WTC11 (cell line): ENCODE measurements around the gene ADGRG3.

ENCODE experiments used
- ATF3 ChIP-seq: sonication (generic); formaldehyde crosslinking; conservative IDR thresholded peaks from 2 replicates; pipeline ENCODE4 v1.8.1; 2022; ENCODE audit warnings: mild to moderate bottlenecking, missing genetic modification reagents
- CREB1 ChIP-seq: sonication (generic); formaldehyde crosslinking; IDR thresholded peaks from 2 replicates; pipeline ENCODE4 v1.8.0; 2023; ENCODE audit warnings: mild to moderate bottlenecking, missing genetic modification reagents
- NFE2L1 ChIP-seq: sonication (generic); formaldehyde crosslinking; IDR thresholded peaks from 2 replicates; pipeline ENCODE4 v1.8.1; 2023; ENCODE audit warnings: missing genetic modification reagents
- NFYB ChIP-seq: sonication (generic); formaldehyde crosslinking; conservative IDR thresholded peaks from 2 replicates; pipeline ENCODE4 v1.8.0; 2022; ENCODE audit warnings: low read depth, missing genetic modification reagents
- ZNF317 ChIP-seq: sonication (generic); formaldehyde crosslinking; IDR thresholded peaks from 2 replicates; pipeline ENCODE4 v1.8.1; 2023; ENCODE audit warnings: low read depth, mild to moderate bottlenecking, moderate library complexity, missing genetic modification reagents, borderline replicate concordance
- TF ChIP-seq, protein P1 (sequence below): fragments of 200-600 bp; IDR thresholded peaks from 2 replicates; pipeline ENCODE4 v1.8.0; 2022; ENCODE audit warnings: antibody characterized with exemption
- TF ChIP-seq, protein P2 (sequence below): sonication (generic); formaldehyde crosslinking; conservative IDR thresholded peaks from 2 replicates; pipeline ENCODE4 v1.8.1; 2023; ENCODE audit warnings: mild to moderate bottlenecking, low read depth, missing genetic modification reagents, moderate library complexity
- TF ChIP-seq, protein P3 (sequence below): sonication (generic); formaldehyde crosslinking; IDR thresholded peaks from 2 replicates; pipeline ENCODE4 v1.8.0; 2022; ENCODE audit warnings: mild to moderate bottlenecking, missing genetic modification reagents

GRCh38 chr16:57696240-57696639, 28.1 kb downstream of the ADGRG3 start:
- TF ChIP-seq, protein P1, sequence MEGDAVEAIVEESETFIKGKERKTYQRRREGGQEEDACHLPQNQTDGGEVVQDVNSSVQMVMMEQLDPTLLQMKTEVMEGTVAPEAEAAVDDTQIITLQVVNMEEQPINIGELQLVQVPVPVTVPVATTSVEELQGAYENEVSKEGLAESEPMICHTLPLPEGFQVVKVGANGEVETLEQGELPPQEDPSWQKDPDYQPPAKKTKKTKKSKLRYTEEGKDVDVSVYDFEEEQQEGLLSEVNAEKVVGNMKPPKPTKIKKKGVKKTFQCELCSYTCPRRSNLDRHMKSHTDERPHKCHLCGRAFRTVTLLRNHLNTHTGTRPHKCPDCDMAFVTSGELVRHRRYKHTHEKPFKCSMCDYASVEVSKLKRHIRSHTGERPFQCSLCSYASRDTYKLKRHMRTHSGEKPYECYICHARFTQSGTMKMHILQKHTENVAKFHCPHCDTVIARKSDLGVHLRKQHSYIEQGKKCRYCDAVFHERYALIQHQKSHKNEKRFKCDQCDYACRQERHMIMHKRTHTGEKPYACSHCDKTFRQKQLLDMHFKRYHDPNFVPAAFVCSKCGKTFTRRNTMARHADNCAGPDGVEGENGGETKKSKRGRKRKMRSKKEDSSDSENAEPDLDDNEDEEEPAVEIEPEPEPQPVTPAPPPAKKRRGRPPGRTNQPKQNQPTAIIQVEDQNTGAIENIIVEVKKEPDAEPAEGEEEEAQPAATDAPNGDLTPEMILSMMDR, result no peak
- TF ChIP-seq NFE2L1 (CRISPR knock-in tag), result no peak
- no peak for TF ChIP-seq ATF3 (CRISPR knock-in tag)
- TF ChIP-seq, protein P2, sequence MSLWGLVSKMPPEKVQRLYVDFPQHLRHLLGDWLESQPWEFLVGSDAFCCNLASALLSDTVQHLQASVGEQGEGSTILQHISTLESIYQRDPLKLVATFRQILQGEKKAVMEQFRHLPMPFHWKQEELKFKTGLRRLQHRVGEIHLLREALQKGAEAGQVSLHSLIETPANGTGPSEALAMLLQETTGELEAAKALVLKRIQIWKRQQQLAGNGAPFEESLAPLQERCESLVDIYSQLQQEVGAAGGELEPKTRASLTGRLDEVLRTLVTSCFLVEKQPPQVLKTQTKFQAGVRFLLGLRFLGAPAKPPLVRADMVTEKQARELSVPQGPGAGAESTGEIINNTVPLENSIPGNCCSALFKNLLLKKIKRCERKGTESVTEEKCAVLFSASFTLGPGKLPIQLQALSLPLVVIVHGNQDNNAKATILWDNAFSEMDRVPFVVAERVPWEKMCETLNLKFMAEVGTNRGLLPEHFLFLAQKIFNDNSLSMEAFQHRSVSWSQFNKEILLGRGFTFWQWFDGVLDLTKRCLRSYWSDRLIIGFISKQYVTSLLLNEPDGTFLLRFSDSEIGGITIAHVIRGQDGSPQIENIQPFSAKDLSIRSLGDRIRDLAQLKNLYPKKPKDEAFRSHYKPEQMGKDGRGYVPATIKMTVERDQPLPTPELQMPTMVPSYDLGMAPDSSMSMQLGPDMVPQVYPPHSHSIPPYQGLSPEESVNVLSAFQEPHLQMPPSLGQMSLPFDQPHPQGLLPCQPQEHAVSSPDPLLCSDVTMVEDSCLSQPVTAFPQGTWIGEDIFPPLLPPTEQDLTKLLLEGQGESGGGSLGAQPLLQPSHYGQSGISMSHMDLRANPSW (CRISPR knock-in tag), result no peak
- no peak for TF ChIP-seq NFYB (CRISPR knock-in tag)
- TF ChIP-seq, protein P3, sequence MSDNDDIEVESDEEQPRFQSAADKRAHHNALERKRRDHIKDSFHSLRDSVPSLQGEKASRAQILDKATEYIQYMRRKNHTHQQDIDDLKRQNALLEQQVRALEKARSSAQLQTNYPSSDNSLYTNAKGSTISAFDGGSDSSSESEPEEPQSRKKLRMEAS (CRISPR knock-in tag), result no peak
- no peak for TF ChIP-seq ZNF317
- TF ChIP-seq CREB1 (CRISPR knock-in tag), result no peak
